HepG2 (cell line): ENCODE results near the gene NR3C2. TPM values are rescaled to one million over a fixed set of nuclear protein-coding genes. Genes with fewer than 3 reads are reported as not detected.

Experiments
- CEBPB ChIP-seq: IDR thresholded peaks from 2 replicates; pipeline ENCODE4 v1.6.1; 2011; ENCODE audit warnings: low read depth, low read length, improper control_type of control experiment, borderline replicate concordance
- CEBPG ChIP-seq: IDR thresholded peaks from 2 replicates; pipeline ENCODE4 v1.6.1; 2016
- CREB1 ChIP-seq, 2 experiments: fragments of 450-650 bp in 1 of 2; IDR thresholded peaks; 2 replicates each; pipeline ENCODE4 v1.6.1; 2016 to 2017; ENCODE audit warnings: control low read depth in 1 of 2, mild to moderate bottlenecking in 1 of 2, missing compliant biosample characterization in 1 of 2, missing genetic modification characterization in 1 of 2
- ETV5 ChIP-seq: IDR thresholded peaks from 2 replicates; pipeline ENCODE4 v1.6.1; 2018; ENCODE audit warnings: missing biosample characterization, missing genetic modification reagents, inconsistent platforms, borderline replicate concordance
- HDAC2 ChIP-seq: sonication (generic); formaldehyde crosslinking; IDR thresholded peaks from 2 replicates; pipeline ENCODE4 v1.4.0; 2020; ENCODE audit warnings: missing genetic modification reagents
- ISL2 ChIP-seq: sonication (generic); formaldehyde crosslinking; IDR thresholded peaks from 2 replicates; pipeline ENCODE4 v1.5.0; 2020; ENCODE audit warnings: missing genetic modification reagents
- SP140L ChIP-seq: sonication (generic); formaldehyde crosslinking; IDR thresholded peaks from 2 replicates; pipeline ENCODE4 v1.4.0; 2020; ENCODE audit warnings: missing genetic modification reagents, borderline replicate concordance
- TEAD3 ChIP-seq: optimal IDR thresholded peaks from 2 replicates; pipeline ENCODE3; 2016; ENCODE audit warnings: borderline replicate concordance
- ZGPAT ChIP-seq: IDR thresholded peaks from 2 replicates; pipeline ENCODE4 v1.6.1; 2016; ENCODE audit warnings: mild to moderate bottlenecking
- ZNF335 ChIP-seq: sonication (generic); formaldehyde crosslinking; IDR thresholded peaks from 2 replicates; pipeline ENCODE4 v1.4.0; 2020; ENCODE audit warnings: missing genetic modification reagents
- ZNF614 ChIP-seq: IDR thresholded peaks from 2 replicates; pipeline ENCODE4 v1.6.1; 2018; ENCODE audit warnings: missing biosample characterization, missing genetic modification reagents, inconsistent platforms, borderline replicate concordance
- ZNF644 ChIP-seq: IDR thresholded peaks from 2 replicates; pipeline ENCODE4 v1.6.1; 2016; ENCODE audit warnings: low read depth
- ZNF792 ChIP-seq: IDR thresholded peaks from 2 replicates; pipeline ENCODE4 v1.6.1; 2016
- polyA plus RNA-seq, 8 experiments: library from polyadenylated mRNA; depleted of rRNA in 3 of 8; stranded (reverse) in 7 of 8; unstranded in 1 of 8; fragments of >200 nt; fragmentation: Illumina TruSeq in 4 of 8; extraction: Trizol in 4 of 8; gene quantifications; 2 replicates each; pipeline versions ENCODE4 v1.2.1 to v1.2.3, GENCODE V29; 2011 to 2016; ENCODE audit warnings: low read depth in 4 of 8, missing spikeins in 1 of 8, mixed read lengths in 1 of 8; ENCODE audit not compliant: insufficient read depth in 1 of 8
- total RNA-seq, 5 experiments: library from RNA; depleted of rRNA; stranded (reverse); fragments of >200 nt; fragmentation: Illumina TruSeq; extraction: Trizol; gene quantifications; 2 replicates each; pipeline ENCODE4 v1.2.3, GENCODE V29; 2016; ENCODE audit warnings: low read depth in 1 of 5
- TF ChIP-seq, protein P1 (sequence below): sonication (generic); formaldehyde crosslinking; IDR thresholded peaks from 2 replicates; pipeline ENCODE4 v1.4.0; 2020; ENCODE audit warnings: mild to moderate bottlenecking, missing genetic modification reagents, borderline replicate concordance
- TF ChIP-seq, protein P2 (sequence below): IDR thresholded peaks from 2 replicates; pipeline ENCODE4 v1.6.1; 2018; ENCODE audit warnings: missing genetic modification reagents, mild to moderate bottlenecking, missing compliant biosample characterization
- TF ChIP-seq, protein P3 (sequence below): sonication (generic); formaldehyde crosslinking; IDR thresholded peaks from 2 replicates; pipeline ENCODE4 v1.4.0; 2020; ENCODE audit warnings: missing genetic modification reagents, mild to moderate bottlenecking, borderline replicate concordance

NR3C2 gene
- total and polyA plus RNA-seq, 2 of the 13 experiments (the other 11 are each of a cell fraction or from before 2014, with no cell fraction given) = 0.26 to 0.46 TPM

DNA sequence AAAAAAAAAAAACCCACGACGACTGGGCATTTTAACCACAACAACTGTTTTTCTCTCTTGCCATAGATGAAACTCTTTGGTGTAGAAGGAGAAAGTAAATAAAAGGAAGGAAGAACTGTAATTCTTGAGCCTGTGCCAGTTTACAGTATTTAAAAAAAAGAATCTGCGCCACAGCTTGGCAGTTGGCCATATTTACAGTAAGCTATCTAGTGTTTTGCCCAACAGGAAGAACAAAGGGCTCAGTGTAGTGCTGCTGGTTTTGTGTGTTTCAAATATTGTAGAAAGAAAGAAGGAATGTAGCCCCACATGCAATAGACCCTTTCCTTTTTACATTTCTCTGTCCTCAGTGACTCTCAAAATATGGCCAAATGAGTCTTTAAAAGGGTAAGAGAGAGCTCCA is 66.1 kb downstream of the NR3C2 start (continued):
- TF ChIP-seq, protein P1, sequence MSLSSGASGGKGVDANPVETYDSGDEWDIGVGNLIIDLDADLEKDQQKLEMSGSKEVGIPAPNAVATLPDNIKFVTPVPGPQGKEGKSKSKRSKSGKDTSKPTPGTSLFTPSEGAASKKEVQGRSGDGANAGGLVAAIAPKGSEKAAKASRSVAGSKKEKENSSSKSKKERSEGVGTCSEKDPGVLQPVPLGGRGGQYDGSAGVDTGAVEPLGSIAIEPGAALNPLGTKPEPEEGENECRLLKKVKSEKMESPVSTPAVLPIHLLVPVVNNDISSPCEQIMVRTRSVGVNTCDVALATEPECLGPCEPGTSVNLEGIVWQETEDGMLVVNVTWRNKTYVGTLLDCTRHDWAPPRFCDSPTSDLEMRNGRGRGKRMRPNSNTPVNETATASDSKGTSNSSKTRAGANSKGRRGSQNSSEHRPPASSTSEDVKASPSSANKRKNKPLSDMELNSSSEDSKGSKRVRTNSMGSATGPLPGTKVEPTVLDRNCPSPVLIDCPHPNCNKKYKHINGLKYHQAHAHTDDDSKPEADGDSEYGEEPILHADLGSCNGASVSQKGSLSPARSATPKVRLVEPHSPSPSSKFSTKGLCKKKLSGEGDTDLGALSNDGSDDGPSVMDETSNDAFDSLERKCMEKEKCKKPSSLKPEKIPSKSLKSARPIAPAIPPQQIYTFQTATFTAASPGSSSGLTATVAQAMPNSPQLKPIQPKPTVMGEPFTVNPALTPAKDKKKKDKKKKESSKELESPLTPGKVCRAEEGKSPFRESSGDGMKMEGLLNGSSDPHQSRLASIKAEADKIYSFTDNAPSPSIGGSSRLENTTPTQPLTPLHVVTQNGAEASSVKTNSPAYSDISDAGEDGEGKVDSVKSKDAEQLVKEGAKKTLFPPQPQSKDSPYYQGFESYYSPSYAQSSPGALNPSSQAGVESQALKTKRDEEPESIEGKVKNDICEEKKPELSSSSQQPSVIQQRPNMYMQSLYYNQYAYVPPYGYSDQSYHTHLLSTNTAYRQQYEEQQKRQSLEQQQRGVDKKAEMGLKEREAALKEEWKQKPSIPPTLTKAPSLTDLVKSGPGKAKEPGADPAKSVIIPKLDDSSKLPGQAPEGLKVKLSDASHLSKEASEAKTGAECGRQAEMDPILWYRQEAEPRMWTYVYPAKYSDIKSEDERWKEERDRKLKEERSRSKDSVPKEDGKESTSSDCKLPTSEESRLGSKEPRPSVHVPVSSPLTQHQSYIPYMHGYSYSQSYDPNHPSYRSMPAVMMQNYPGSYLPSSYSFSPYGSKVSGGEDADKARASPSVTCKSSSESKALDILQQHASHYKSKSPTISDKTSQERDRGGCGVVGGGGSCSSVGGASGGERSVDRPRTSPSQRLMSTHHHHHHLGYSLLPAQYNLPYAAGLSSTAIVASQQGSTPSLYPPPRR (CRISPR knock-in tag) = peak; percentile 30; the same call in 1 of the 2 replicates
- TF ChIP-seq SP140L (CRISPR knock-in tag) = no peak
- TF ChIP-seq CEBPG (CRISPR knock-in tag) = peak; percentile 50
- no peak for TF ChIP-seq CREB1 (IDR thresholded peaks at IDR 0.05)
- peak; percentile 52; the same call in 1 of the 2 replicates for TF ChIP-seq CREB1 (CRISPR knock-in tag; IDR thresholded peaks at IDR 0.05)
- peak; percentile 85 for TF ChIP-seq ZNF792 (CRISPR knock-in tag)
- TF ChIP-seq ZGPAT (CRISPR knock-in tag) = peak; percentile 80
- TF ChIP-seq ETV5 = peak; percentile 53; the same call in 1 of the 2 replicates
- 0 out of 2 replicates have a peak, but pooled peaks have one; percentile 43 for TF ChIP-seq ZNF335
- TF ChIP-seq ZNF614 = 0 out of 2 replicates have a peak, but pooled peaks have one; percentile 47
- TF ChIP-seq, protein P2, sequence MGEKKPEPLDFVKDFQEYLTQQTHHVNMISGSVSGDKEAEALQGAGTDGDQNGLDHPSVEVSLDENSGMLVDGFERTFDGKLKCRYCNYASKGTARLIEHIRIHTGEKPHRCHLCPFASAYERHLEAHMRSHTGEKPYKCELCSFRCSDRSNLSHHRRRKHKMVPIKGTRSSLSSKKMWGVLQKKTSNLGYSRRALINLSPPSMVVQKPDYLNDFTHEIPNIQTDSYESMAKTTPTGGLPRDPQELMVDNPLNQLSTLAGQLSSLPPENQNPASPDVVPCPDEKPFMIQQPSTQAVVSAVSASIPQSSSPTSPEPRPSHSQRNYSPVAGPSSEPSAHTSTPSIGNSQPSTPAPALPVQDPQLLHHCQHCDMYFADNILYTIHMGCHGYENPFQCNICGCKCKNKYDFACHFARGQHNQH (CRISPR knock-in tag) = 0 out of 2 replicates have a peak, but pooled peaks have one; percentile 43
- TF ChIP-seq ISL2 = peak; percentile 72
- peak; percentile 31; the same call in 1 of the 2 replicates for TF ChIP-seq CEBPB
- TF ChIP-seq HDAC2 (CRISPR knock-in tag) = peak; percentile 38; the same call in 1 of the 2 replicates
- peak; percentile 25; the same call in 1 of the 2 replicates for TF ChIP-seq ZNF644 (CRISPR knock-in tag)
- TF ChIP-seq, protein P3, sequence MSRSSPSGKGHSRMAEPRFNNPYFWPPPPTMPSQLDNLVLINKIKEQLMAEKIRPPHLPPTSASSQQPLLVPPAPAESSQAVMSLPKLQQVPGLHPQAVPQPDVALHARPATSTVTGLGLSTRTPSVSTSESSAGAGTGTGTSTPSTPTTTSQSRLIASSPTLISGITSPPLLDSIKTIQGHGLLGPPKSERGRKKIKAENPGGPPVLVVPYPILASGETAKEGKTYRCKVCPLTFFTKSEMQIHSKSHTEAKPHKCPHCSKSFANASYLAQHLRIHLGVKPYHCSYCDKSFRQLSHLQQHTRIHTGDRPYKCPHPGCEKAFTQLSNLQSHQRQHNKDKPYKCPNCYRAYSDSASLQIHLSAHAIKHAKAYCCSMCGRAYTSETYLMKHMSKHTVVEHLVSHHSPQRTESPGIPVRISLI (CRISPR knock-in tag) = peak; percentile 94
- TF ChIP-seq TEAD3 = peak; percentile 72
